ENCODE data around the gene OVAAL. TPM values are rescaled to one million over a fixed set of nuclear protein-coding genes. Genes with fewer than 3 reads are reported as not detected.

OVAAL gene
- total and polyA plus RNA-seq, 9 of the 15 experiments (the other 6 are each of a cell fraction or from before 2014, with no cell fraction given) = 0.04 to 0.18 (median 0.08) TPM; not detected in 4

DNA sequence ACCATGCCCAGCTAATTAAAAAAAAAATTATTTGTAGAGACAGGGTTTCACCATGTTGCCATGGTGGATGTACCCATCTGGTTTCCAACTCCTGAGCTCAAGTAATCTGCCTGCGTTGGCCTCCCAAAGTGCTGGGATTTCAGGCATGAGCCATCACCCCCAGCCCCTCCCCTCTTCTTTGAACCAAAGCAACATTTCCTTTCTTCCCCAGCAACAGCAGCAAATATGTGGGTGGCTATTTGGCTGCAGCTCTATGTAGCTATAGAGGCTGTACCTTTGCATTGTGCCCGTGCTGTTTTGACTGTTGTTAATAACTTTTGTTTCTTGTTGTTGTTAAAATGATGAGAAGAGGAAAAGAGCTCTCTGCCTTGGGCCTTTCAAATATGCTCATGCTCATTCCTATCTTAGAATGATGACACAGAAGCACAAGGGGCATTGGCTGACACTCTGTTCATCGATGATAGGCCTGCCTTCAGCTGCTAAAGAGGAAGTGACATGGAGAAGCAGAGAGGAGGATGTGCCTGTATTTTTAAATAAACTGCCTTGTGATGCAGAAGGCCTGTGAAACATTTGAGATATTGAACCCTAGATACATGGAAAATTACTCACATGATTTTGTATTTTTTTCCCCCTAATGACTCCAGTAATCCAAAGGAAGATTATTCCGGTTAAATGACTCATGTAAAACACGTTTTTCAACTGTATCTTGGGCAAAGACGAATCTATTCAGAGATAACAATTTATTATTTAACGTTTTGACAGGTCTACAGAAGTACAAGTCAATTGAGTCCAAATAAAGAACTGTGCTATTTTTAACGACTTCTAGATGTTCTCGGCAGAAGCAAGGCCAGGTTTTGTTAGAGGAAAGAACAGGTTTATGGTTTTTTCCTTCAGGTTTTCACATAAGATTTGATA, 52.5 kb downstream of the OVAAL start (continued):
- TF ChIP-seq NR2C1 (IDR thresholded peaks at IDR 0.05) (peak; percentile 58; the same call in 1 of the 2 replicates), NR2C1 (tag; IDR thresholded peaks at IDR 0.05) (no peak), CBX2 (IDR thresholded peaks at IDR 0.05; ENCODE audit: insufficient read depth, low read length, poor library complexity, severe bottlenecking) (no peak), ZNF699 (CRISPR knock-in tag; IDR thresholded peaks at IDR 0.05; ENCODE audit: insufficient replicate concordance) (no peak), HDAC8 (tag; IDR thresholded peaks at IDR 0.05) (peak; percentile 39; the same call in 1 of the 2 replicates), ZNF184 (CRISPR knock-in tag; IDR thresholded peaks at IDR 0.05) (no peak), YY1 (IDR thresholded peaks at IDR 0.05; ENCODE audit: borderline replicate concordance in 1 of 3, control insufficient read depth in 1 of 3, extremely low read depth in 1 of 3, insufficient read depth in 3 of 3, insufficient read length in 1 of 3, insufficient replicate concordance in 2 of 3, low read depth in 1 of 3, low read length in 2 of 3) (peak in 1 of 3 experiments; percentile 35), CCNT2 (IDR thresholded peaks at IDR 0.05; ENCODE audit: borderline replicate concordance, extremely low read depth, insufficient read length, low read depth, low read length) (peak; percentile 65), ZNF197 (CRISPR knock-in tag; IDR thresholded peaks at IDR 0.05; ENCODE audit: low read depth) (peak; percentile 44; the same call in 1 of the 2 replicates), ZNF586 (CRISPR knock-in tag; conservative IDR thresholded peaks at IDR 0.05) (no peak), ZBTB17 (CRISPR knock-in tag; IDR thresholded peaks at IDR 0.05) (no peak), ZNF766 (CRISPR knock-in tag; conservative IDR thresholded peaks at IDR 0.05) (peak; percentile 86), BDP1 (IDR thresholded peaks at IDR 0.05; ENCODE audit: insufficient read depth, insufficient read length) (no peak), ZNF444 (CRISPR knock-in tag; IDR thresholded peaks at IDR 0.05) (no peak), PML (IDR thresholded peaks at IDR 0.05; ENCODE audit: low read length) (no peak; the same call in 1 of the 2 replicates), BCL6 (CRISPR knock-in tag; IDR thresholded peaks at IDR 0.05) (no peak), SRSF3 (IDR thresholded peaks at IDR 0.05; ENCODE audit: insufficient read depth, low read length) (no peak), SPI1 (IDR thresholded peaks at IDR 0.05; ENCODE audit: borderline replicate concordance, low read depth, low read length) (peak; percentile 100), ZNF408 (CRISPR knock-in tag; IDR thresholded peaks at IDR 0.05; ENCODE audit: low read depth) (no peak), NUFIP1 (IDR thresholded peaks at IDR 0.05; ENCODE audit: partially characterized antibody) (peak; percentile 17), CTBP1 (IDR thresholded peaks at IDR 0.05; ENCODE audit: borderline replicate concordance) (peak; percentile 85; the same call in 1 of the 2 replicates), IFI16 (CRISPR knock-in tag; IDR thresholded peaks at IDR 0.05) (peak; percentile 51; the same call in 1 of the 2 replicates), SMARCB1 (IDR thresholded peaks at IDR 0.05; ENCODE audit: insufficient read length, low read depth) (peak; percentile 27), MAFG (tag; conservative IDR thresholded peaks at IDR 0.05) (peak; percentile 46), ARID1B (IDR thresholded peaks at IDR 0.05) (peak; percentile 89), POLR2B (IDR thresholded peaks at IDR 0.05; ENCODE audit: low read depth, partially characterized antibody) (peak; percentile 35), GTF2E2 (tag; IDR thresholded peaks at IDR 0.05) (no peak; the same call in 1 of the 2 replicates)
- TF ChIP-seq, protein P1, sequence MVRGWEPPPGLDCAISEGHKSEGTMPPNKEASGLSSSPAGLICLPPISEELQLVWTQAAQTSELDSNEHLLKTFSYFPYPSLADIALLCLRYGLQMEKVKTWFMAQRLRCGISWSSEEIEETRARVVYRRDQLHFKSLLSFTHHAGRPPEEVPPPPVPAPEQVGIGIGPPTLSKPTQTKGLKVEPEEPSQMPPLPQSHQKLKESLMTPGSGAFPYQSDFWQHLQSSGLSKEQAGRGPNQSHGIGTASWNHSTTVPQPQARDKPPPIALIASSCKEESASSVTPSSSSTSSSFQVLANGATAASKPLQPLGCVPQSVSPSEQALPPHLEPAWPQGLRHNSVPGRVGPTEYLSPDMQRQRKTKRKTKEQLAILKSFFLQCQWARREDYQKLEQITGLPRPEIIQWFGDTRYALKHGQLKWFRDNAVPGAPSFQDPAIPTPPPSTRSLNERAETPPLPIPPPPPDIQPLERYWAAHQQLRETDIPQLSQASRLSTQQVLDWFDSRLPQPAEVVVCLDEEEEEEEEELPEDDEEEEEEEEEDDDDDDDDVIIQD (CRISPR knock-in tag; IDR thresholded peaks at IDR 0.05) = no peak
